GM10248 (cell line): ENCODE measurements around the gene DNAI4.
"Not testable (repeated sequence)": the region's sequence is repeated elsewhere in the genome, so short reads cannot be mapped to it uniquely, and the experiment has no call there.

Experiments used
- CTCF ChIA-PET: fragments of 300-600 bp; sonication (Branson Sonifier 250); formaldehyde crosslinking; extraction: SDS; loops from one replicate; lab custom pipeline; 2021; ENCODE audit warnings: antibody characterized with exemption; lab: Yijun Ruan, JAX
- POLR2A ChIA-PET: fragments of 350-650 bp; sonication (Branson Sonifier 250); formaldehyde crosslinking; extraction: SDS; loops from one replicate; lab custom pipeline; 2020; ENCODE audit warnings: antibody characterized with exemption; lab: Yijun Ruan, JAX
- DNase-seq: peaks from one replicate; pipeline ENCODE4 v3.0.0; 2012; ENCODE audit errors: extremely low spot score
- CTCF ChIP-seq: IDR thresholded peaks from 2 replicates; pipeline ENCODE4 v1.5.1; 2012; ENCODE audit warnings: mild to moderate bottlenecking, low read depth; ENCODE audit errors: extremely low read depth, missing control alignments, control extremely low read depth

Gene DNAI4

GRCh38 chr1:66889030-66889429 is 35.6 kb downstream of the DNAI4 start:
- POLR2A ChIA-PET: no interaction called here
- DNase-seq: no peak
- no peak for TF ChIP-seq CTCF
- CTCF ChIA-PET: interaction anchor here (1.3 kb wide), 1 partner anchor 10 kb away, joined by 4 read pairs; no protein-coding TSS in a partner anchor

- CTCF ChIA-PET: no interaction called here
- TF ChIP-seq CTCF: no peak
- POLR2A ChIA-PET: no interaction called here
- DNase-seq: no peak
These were observed 48.0 kb downstream of the DNAI4 start for GRCh38 chr1:66876664-66877063.

- POLR2A ChIA-PET: no interaction called here
- TF ChIP-seq CTCF: no peak
These were observed 51.5 kb downstream of the DNAI4 start for GRCh38 chr1:66873111-66873510.

GRCh38 chr1:66872024-66872423 is 52.6 kb downstream of the DNAI4 start:
- DNase-seq, POLR2A ChIA-PET, CTCF ChIA-PET: not testable (repeated sequence)

More at GRCh38 chr1:66873111-66873510, 51.5 kb downstream of the DNAI4 start:
- CTCF ChIA-PET: interaction anchor here (0.8 to 1.3 kb wide), 3 partner anchors 23 to 108 kb away, joined by 3 to 4 read pairs (median 3); no protein-coding TSS in a partner anchor
- no peak for DNase-seq

GRCh38 chr1:66867501-66867900 is 57.2 kb downstream of the DNAI4 start:
- DNase-seq: no peak
- ChIA-PET POLR2A (no interaction called here), CTCF (no interaction called here)
- no peak for TF ChIP-seq CTCF

- ChIA-PET CTCF (interaction anchor here (1.9 kb wide), 1 partner anchor 95 kb away, joined by 5 read pairs; no protein-coding TSS in a partner anchor), POLR2A (no interaction called here)
- TF ChIP-seq CTCF: no peak
- no peak for DNase-seq
These were observed 64.1 kb downstream of the DNAI4 start for GRCh38 chr1:66860529-66860928.

GRCh38 chr1:66853379-66853778 is 71.3 kb downstream of the DNAI4 start:
- ChIA-PET POLR2A (no interaction called here), CTCF (interaction anchor here (1.3 kb wide), 1 partner anchor 8 kb away, joined by 3 read pairs; no protein-coding TSS in a partner anchor)
- no peak for DNase-seq
- no peak for TF ChIP-seq CTCF
